CD4-positive, alpha-beta T cell treated with Interleukin-4 for 1 hour (primary cell): ENCODE results near the gene TRAPPC6A.

Experiments used
- DNase-seq, 2 donors: peaks; one replicate each; pipeline ENCODE4 v3.0.0-alpha.2; 2020 to 2022

Gene TRAPPC6A

GRCh38 chr19:45184115-45184514, 6.1 kb upstream of the TRAPPC6A start:
- no peak for DNase-seq

- no peak for DNase-seq
These were observed 4.7 kb upstream of the TRAPPC6A start for GRCh38 chr19:45182758-45183157.

- no peak for DNase-seq
These were observed 2.9 kb upstream of the TRAPPC6A start for GRCh38 chr19:45180936-45181335.

DNA sequence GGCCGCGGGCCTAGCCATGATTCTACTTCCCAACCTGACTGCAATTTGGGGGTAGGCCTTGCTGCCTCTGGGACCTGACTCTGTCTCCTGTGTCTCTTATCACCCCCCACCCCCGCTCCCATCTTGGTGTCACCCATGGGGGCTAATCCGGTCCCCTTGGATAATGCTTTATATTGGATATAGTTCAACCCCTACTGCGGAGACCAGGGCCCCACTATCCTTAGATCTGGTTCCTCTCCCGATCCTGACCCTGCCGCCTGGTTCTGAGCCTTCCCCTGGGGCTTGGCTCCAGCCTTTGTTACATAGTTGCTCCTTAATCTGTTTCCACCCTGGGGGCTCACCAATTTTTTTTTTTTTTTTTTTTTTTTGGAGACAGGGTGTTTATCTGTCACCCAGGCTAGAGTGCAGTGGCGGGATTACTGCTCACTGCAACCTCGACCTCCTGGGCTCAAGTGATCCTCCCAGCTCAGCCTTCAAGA, 1.9 kb upstream of the TRAPPC6A start:
- DNase-seq = no peak

DNA sequence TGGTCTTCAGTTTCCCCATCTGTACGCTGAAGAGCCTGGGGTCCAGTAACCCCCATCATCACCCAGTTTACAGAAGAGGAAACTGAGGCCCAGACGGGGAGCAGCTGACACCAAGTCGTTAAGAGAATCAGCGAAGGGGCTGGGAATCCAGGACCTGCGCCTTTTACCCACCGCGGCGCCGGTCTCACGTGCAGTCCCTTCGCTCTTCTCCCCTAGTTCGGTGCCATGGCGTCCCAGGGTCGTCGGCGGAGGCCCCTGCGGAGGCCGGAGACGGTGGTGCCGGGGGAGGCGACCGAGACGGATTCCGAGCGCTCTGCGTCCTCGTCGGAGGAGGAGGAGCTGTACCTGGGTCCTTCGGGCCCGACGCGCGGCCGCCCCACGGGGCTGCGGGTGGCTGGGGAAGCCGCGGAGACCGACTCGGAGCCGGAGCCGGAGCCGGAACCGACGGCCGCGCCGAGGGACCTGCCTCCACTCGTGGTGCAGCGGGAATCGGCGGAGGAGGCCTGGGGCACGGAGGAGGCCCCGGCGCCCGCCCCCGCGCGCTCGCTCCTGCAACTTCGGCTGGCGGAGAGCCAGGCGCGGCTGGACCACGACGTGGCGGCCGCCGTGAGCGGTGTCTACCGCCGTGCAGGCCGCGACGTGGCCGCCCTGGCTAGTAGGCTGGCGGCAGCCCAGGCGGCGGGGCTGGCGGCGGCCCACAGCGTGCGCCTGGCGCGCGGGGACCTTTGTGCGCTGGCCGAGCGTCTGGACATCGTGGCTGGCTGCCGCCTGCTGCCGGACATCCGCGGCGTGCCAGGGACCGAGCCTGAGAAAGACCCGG, 1.2 kb upstream of the TRAPPC6A start:
- DNase-seq = peak; percentile 14 to 32

- peak; percentile 100 for DNase-seq
These were observed 430 bp upstream of the TRAPPC6A start, which contains the start of gene BLOC1S3 for GRCh38 chr19:45178262-45179071. BLOC1S3 (plus strand) TSS chr19:45178784; CDS start chr19:45179297, 513 bp downstream.

- DNase-seq = no peak
These were observed 2.3 kb downstream of the TRAPPC6A start for GRCh38 chr19:45175515-45176345.

DNA sequence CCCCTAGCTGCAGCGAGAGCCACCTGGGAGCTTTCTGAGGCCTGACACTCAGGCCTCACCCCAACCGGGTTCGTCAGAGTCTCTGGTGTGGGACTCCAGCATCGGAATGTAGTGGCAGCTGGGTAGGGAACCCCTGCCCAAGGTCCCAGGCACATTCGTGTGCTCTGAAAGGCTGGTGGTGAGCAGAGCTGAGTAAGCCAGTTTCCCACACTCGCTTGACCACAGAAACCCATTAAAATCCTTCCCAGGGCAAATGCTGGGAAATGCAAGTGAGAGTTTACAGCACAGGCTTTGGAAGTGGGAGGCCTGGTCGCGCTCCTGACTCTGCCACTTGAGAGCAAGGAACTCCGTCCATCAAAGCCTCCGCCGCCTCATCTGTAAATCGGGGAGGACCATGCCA, 4.2 kb downstream of the TRAPPC6A start:
- no peak for DNase-seq

- no peak for DNase-seq
These were observed 5.3 kb downstream of the TRAPPC6A start for GRCh38 chr19:45172611-45173208.

DNA sequence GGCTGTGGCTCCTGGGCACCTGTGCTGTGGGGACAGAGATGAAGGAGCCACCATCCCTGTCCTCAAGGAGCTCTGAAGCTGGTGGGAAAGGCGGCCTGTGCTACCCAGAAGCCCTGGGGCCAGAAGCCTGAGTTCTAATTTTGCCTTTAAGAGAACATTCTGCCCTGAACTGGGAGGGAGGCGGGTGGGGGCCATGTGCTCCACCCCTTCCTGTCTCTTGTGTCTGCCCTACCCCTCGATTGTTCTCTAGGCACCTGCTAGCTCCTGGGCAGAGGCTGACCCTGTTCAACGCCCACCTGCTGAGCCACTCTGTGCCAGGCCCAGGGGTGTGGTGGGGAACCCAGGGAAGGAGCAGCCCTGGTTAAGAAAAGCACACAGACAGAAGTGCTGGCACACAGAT, 5.9 kb downstream of the TRAPPC6A start:
- DNase-seq = peak; percentile 39 to 46

DNA sequence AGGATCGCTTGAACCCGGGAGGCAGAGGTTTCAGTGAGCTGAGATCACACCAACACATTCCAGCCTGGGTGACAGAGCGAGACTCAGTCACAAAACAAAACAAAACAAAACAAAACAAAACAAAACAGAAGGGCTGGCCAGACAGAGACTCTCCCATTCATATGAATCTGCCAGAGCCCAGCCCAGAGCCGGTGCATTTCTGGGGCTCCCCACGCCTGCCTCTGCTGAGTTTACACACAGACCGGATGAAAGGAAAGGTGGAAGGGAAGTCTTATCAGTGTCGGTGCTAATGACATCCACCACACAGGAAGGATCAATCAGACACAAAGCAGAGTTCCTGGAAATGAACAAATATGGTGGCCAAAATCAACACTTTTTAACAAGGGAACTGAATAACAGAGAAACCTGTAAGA, 6.8 kb downstream of the TRAPPC6A start:
- peak; percentile 67 to 82 for DNase-seq

- no peak for DNase-seq
These were observed 7.6 kb downstream of the TRAPPC6A start for GRCh38 chr19:45170146-45171106.

DNA sequence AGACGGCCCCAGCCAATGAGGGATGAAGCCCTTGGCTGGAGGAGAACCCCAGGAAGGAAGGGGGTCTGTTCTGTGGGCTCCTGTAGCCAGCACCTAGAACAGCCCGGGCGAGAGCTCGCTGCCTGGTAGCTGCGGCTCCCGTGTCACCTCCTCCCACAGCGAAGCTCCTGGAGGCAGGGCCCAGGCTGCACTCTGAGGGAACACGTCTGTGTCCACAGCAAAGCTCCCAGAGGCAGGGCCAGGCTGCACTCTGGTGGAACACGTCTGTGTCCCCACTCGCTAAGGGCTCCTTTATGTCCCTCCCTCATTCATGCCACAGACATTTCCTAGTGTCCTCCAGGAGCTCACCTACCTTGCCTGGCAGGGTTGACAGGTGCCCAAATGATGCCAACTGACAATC, 8.4 kb downstream of the TRAPPC6A start:
- no peak for DNase-seq

GRCh38 chr19:45168767-45169351, 9.2 kb downstream of the TRAPPC6A start:
- no peak for DNase-seq

DNA sequence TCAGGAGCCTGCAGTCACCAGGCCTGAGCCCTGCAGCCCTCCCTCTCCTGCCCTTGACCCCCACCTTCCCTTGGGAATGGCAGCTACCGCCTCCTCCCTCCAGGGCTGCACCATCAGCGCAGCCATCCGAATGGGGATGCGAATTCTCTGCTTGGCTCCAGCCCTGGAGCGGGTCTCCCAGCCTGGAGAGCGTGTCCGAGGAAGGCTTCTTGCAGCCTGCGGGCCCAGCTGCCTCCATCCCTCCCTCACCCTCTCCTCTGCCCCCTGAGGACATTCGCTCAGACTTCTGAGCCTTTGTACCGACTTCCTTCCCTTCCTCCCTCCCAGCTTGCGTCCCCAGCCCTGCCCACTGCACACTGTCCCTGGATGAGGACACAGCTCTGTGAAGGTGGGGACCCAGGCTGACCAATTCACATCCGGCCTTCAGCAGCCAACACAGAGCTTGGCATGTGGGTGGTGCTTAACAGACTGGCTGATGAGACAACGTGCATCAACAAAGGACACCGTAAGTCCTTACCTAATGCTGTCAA, 11.2 kb downstream of the TRAPPC6A start:
- no peak for DNase-seq

- peak; percentile 57 to 64 for DNase-seq
These were observed 13.3 kb downstream of the TRAPPC6A start for GRCh38 chr19:45164577-45165335.

DNA sequence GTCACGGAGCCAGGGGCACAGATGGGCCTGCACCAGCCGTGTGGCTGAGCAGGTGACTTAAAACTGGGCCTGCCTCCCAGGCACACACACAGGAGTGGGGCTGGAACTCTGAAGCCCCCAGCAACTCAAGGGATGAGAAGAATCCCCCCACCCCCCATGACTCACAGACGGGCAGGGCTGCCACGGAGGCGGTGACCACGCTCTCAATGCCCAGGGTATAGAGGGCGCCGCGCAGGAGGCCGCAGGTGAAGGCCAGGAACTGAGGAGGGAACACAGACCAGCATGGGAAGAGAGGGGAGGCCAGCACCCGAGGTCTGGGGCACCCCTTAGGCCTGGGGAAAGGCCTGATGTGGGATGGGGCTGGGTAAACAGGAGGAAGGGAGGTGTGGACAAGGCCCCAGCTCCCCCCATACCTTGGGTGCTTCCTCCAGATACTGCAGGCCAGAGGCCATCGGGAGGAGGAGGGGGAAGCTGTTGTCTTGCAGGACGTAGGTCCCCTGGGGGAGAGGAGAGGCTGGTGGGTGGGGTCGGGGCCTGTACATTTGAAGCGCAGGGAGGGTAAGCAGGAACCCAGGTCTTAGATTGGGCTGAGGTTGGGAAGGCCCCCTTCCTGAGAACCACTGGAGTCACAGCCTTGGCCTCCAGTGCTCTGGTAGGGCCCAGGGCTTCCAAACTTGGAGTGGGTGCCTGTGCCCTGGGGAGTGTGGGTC, 14.1 kb downstream of the TRAPPC6A start:
- DNase-seq = no peak

DNA sequence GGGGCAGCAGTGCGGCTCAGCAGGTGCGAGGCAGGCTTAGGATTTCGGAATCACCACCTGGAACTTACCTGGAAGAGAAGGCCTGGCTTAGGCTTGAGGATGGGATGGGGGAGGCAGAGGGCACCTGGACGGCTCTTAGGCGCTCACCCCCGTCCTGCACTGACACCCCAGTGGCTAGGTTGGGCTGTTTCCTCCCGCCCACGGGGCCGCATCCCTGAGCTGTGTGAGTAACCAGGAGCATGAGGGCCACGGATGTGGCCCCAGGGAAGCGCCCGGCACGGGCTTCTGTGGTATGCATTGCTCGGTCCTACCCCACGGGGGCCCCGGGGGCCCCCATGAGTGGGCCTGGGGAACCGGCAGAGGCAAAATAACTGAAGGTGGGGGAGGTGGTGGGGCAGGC, 14.9 kb downstream of the TRAPPC6A start:
- no peak for DNase-seq

DNA sequence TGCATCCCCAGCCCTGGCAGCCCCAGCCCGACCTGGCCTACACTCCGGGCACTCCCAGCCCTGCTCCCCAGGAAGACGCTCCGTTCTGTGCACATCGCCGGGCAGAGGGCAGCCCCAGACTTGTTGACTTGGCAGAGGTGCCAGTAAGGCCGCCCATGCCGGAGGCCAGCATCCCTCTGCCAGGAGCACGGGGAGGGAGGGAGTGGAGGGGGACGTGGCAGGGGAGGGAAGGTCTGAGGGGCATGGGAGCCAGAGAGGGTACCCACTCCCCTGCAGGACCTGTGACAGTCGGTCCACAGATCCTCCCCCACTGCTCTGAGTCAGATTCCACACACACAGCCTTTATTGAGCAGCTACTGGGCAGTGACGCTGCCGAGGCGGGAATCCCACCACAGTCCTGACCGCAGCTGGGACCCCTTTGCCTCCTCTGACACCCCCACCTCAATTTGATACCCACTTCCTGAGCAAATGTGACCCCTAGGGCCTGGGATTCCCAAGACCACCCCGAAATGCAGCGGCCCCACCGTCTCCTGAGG, 15.4 kb downstream of the TRAPPC6A start:
- DNase-seq = no peak
